HG02678 (cell line): ENCODE data around the gene TCERG1L.

Source experiments
- ATAC-seq: cut with Tn5 transposase; IDR thresholded peaks from one replicate; pipeline ENCODE4 v1.9.1; 2021; ENCODE audit warnings: mild to moderate bottlenecking, moderate library complexity; ENCODE audit not compliant: unreplicated experiment

TCERG1L gene

GRCh38 chr10:131231323-131231964 is 80.1 kb downstream of the TCERG1L start:
- no peak for ATAC-seq

- ATAC-seq, result no peak
These were observed 80.7 kb downstream of the TCERG1L start for GRCh38 chr10:131230641-131231322.

GRCh38 chr10:131230166-131230565 is 81.4 kb downstream of the TCERG1L start:
- no peak for ATAC-seq

- ATAC-seq, result no peak
These were observed 84.3 kb downstream of the TCERG1L start for GRCh38 chr10:131227163-131227740.

GRCh38 chr10:131226446-131227162 is 84.9 kb downstream of the TCERG1L start:
- ATAC-seq, result no peak

GRCh38 chr10:131224106-131224505 is 87.4 kb downstream of the TCERG1L start:
- no peak for ATAC-seq

- no peak for ATAC-seq
These were observed 88.1 kb downstream of the TCERG1L start for GRCh38 chr10:131223422-131223821.

- ATAC-seq, result no peak
These were observed 88.5 kb downstream of the TCERG1L start for GRCh38 chr10:131222986-131223385.

GRCh38 chr10:131221632-131222277 is 89.8 kb downstream of the TCERG1L start:
- no peak for ATAC-seq

- ATAC-seq, result no peak
These were observed 90.8 kb downstream of the TCERG1L start for GRCh38 chr10:131220601-131221171.

GRCh38 chr10:131219955-131220489 is 91.5 kb downstream of the TCERG1L start:
- ATAC-seq, result no peak

GRCh38 chr10:131219584-131219886 is 92.0 kb downstream of the TCERG1L start:
- ATAC-seq, result no peak

- ATAC-seq, result no peak
These were observed 92.5 kb downstream of the TCERG1L start for GRCh38 chr10:131218811-131219583.

- no peak for ATAC-seq
These were observed 94.8 kb downstream of the TCERG1L start for GRCh38 chr10:131216681-131217230.

- ATAC-seq, result no peak
These were observed 95.7 kb downstream of the TCERG1L start for GRCh38 chr10:131215776-131216175.

- no peak for ATAC-seq
These were observed 96.8 kb downstream of the TCERG1L start for GRCh38 chr10:131214521-131215244.

GRCh38 chr10:131213741-131214505 is 97.6 kb downstream of the TCERG1L start:
- ATAC-seq, result no peak

- no peak for ATAC-seq
These were observed 98.7 kb downstream of the TCERG1L start for GRCh38 chr10:131212763-131213325.
